Breast epithelium (tissue), 3 donors: ENCODE measurements around the gene ATXN1.

Experiments
- CTCF ChIP-seq, 3 donors: fragments of 450-650 bp; IDR thresholded peaks; one replicate each; pipeline ENCODE4 v1.5.1; 2016 to 2017; ENCODE audit warnings: antibody characterized with exemption in 3 of 3, mild to moderate bottlenecking in 3 of 3, moderate library complexity in 3 of 3
- POLR2A ChIP-seq: fragments of 450-650 bp; IDR thresholded peaks from one replicate; pipeline ENCODE4 v1.6.1; 2016; ENCODE audit warnings: antibody characterized with exemption, mild to moderate bottlenecking, moderate library complexity

DNA sequence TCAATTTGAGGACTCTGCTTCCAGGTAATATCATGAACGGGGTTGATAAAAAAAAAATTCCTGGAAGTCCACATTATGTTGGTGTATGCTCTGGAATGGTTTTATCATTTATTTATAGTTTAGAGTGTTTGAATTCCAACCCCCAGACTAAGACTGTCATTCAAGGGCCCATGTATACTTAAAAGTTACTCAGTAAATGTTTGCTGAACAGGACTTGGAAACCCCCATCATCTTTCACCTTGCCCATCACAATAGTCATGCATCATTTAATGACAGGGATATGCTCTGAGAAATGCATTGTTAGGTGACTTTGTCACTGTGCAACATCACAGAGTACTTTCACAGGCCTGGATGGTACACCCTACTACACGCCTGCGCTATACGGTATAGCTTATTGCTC, 104.8 kb downstream of the ATXN1 start:
- TF ChIP-seq POLR2A (no peak), CTCF (IDR thresholded peaks at IDR 0.05) (no peak)
